Superior temporal gyrus (tissue), 1 donor: ENCODE measurements around the gene ZNF181.
A peak's percentile ranks its signal among the peaks of the same experiment; 100 is the strongest.

Experiments used
- DNase-seq: peaks from one replicate; pipeline ENCODE4 v3.0.0-alpha.2; 2016; ENCODE audit errors: extremely low spot score

ZNF181 gene

GRCh38 chr19:34757441-34757840 lies 23.4 kb downstream of the ZNF181 start:
- DNase-seq = no peak

GRCh38 chr19:34759218-34759917 lies 25.3 kb downstream of the ZNF181 start:
- DNase-seq = no peak

DNA sequence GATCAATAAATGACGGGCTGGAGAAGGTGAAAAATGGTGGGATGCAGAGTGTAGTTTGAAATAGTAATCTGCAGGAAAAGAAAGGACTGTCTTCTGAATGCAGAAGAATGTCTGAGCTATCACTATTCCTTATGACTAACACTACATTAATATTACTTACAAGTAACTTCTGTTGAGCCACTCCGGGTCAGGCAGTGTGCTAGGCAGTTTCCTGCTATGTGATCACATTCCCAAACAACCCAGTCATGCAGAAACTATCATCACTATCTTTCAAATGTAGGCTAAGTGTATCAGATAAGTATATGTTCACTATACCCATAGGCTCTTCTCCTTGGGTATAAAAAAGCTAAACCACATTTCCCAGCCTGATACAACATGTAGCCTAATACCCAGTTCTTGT lies 32.3 kb downstream of the ZNF181 start:
- no peak for DNase-seq

- DNase-seq = no peak
These were observed 33.9 kb downstream of the ZNF181 start for GRCh38 chr19:34767951-34768350.

DNA sequence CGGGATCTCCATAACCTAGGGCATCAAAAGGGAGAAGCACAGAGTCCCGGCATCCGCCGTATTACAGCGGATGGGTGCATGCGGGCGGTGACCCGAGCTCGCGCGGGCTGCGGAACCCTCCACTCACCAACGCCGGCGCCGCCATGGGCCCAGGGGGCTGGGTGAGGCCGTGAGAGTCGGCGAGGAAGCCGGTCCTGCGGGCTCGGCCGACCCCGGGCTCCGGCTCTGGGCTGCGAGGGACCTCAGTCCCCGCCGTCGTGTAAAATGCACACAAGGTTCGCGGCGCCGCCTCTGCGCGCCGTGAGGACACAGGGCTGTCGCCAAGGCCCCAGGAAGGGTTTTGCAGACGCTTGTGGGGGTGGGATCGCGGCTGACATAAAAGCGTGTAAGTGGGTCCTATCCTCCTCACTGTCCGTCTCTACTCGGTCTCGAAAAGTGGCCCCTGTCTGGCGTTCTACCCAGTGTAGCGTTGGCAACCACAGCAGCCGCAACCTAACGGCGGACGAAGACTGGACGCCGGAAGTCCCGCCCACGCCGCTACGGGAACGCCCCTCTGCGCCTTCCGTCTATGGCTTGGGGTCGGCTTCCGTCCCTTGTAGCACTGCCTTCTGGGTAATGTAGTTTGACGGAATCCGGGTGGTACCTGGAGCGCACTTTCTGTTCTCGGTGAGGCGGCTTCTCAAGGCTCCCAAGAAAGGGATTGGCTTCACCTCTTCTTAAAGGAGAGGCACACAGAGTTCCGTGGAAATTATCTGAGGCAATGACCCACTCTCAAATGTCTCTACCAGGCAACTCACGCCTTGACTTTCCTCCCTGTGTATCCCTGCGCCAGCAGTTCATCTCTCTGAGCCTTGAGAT lies 38.9 kb downstream of the ZNF181 start, which contains the start of gene ZNF599:
Gene ZNF599 (minus strand): TSS at position 519 of the 858 bp plus-strand sequence. CDS start 374 bp downstream, at position 145.
- peak; percentile 95 for DNase-seq

- no peak for DNase-seq
These were observed 39.5 kb downstream of the ZNF181 start for GRCh38 chr19:34773555-34773864.

DNA sequence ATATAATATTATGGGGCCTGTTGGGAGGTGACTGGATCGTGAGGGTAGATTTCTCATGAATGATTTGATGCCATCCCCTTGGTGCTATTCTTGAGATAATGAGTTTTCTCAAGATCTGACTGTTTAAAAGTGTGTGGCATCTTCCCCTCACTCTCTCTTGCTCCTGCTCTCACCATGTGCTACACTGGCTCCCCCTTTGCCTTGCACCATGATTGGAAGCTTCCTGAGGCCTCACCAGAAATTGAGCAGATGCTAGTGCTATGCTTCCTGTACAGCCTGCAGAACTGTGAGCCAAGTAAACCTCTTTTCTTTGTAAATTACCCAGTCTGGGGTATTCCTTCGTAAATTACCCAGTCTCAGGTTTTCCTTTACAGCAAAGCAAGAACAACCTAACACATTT lies 40.8 kb downstream of the ZNF181 start:
- no peak for DNase-seq

- no peak for DNase-seq
These were observed 44.3 kb downstream of the ZNF181 start for GRCh38 chr19:34778342-34778741.

DNA sequence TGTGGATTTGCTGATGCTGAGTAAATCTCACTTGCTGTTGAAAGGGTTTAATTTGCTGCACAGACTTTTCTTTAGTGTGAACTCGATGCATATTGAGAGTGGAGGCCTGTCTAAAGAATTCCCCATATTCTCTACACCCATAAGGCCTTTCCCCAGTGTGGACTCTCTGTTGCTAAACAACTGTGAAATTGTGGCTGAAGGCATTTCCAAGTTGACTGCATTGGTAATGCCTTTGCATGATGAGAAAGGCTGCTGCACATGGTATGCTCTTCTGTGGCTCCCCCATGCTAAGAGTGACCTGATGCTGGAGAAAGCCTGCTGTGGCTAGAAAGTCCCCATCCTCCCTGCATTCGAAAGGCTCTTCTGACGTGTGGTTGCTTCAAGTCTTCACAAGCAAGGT lies 45.6 kb downstream of the ZNF181 start:
- no peak for DNase-seq

DNA sequence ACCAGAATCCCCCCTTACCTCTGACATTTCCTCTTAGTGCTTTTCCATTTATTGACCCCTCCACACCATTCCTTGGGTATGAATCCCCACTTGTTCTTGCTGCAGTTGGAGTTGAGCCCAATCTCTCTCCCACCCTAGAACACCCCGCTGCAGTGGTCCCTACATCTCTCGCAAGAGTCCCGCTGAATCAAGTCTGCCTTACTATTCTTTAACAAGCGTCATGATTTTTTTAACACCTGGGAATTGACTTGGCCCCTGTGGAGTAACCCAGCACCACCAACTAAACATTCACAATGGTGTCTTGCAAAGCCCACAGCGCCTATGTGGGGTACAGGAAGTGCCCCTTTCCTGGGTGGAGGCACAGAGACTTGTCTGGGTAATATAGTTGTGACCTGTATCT lies 52.2 kb downstream of the ZNF181 start:
- DNase-seq = no peak

- no peak for DNase-seq
These were observed 53.2 kb downstream of the ZNF181 start for GRCh38 chr19:34787059-34787824.

DNA sequence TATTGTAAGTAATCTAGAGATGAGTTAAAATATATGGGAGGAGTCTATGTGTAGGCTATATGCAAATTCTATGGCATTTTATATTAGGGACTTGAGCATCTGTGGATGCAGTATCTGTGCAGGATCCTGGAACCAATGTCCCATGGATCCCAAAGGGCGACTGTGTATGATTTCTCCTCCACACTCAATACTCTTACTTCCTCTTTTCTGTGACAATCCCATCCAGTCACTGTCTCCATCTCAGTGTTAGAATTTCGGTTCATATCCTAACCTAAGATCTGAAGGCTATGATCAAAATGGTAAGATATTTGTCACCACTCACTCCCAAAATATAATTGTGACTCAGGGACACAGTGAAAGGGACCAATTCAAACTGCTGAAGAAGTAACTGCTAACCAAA lies 54.0 kb downstream of the ZNF181 start:
- no peak for DNase-seq

DNA sequence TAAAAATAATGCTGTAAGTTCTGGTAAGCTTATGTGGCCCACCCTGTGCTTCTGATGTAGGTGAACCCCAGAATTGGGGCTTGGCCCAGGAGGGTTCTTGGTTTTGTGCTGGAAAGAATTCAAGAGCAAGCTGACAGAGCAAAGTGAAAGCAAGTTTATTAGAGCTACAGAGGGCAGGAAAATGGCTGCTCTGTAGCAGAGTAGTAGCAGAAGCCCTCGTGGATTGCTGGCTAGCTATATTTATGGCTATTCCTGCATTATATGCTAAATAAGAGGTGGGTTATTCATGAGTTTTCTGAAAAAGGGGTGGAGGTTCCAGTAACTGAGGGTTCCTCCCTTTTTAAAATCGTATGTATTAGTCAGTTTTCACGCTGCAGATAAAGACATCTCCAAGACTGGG lies 59.5 kb downstream of the ZNF181 start:
- DNase-seq = no peak

DNA sequence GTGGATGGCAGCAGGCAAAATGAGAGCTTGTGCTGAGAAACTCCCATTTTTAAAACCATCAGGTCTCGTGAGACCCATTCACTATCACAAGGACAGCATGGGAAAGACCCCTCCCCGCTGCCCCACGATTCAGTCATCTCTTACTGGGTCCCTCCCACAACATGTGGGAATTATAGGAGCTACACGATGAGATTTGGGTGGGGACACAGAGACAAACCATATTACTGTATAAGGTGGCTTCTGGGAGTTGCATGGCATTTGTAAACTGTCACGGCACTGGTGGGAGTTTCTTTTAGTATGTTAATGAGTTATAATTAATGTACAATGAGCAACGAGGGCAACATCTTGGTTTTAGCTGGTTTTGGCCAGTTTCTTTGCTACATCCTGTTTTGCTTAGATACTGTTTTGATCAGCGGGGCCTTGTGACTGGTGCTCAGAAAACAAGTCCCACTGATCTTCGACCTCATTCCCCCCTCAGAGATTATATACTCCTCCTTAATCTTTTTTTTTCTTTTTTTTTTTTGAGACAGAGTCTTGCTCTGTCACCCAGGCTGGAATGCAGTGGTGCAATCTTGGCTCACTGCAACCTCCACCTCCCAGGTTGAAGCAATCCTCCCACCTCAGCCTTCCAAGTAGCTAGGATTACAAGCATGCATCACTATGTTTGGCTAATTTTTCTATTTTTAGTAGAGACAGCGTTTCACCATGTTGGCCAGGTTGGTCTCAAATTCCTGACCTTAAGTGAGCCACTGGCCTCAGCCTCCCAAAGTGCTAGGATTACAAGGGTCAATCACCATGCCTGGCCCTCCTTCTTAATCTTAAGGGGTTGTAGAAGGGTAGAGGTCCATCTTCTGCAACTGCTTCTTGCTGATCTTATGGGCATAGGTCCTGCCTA lies 60.3 kb downstream of the ZNF181 start:
- no peak for DNase-seq
